Prostate gland (tissue), 2 donors: ENCODE measurements around the gene FKBP7. TPM values are rescaled to one million over a fixed set of nuclear protein-coding genes. Genes with fewer than 3 reads are reported as not detected.

Experiments used
- DNase-seq: peaks from one replicate; pipeline ENCODE4 v3.0.0-alpha.2; 2019; ENCODE audit warnings: low spot score
- H3K27ac ChIP-seq, 2 donors: fragments of 200-600 bp; sonication (generic); 2 replicates each; pipeline ENCODE4 v1.5.1; 2017 to 2019
- H3K27me3 ChIP-seq: fragments of 200-600 bp; sonication (generic); replicated peaks from 2 replicates; pipeline ENCODE4 v1.5.1; 2019; ENCODE audit not compliant: insufficient read depth
- H3K36me3 ChIP-seq, 2 donors: fragments of 200-600 bp; sonication (generic); 1 replicate in 1 of 2; 2 replicates in 1 of 2; pipeline versions ENCODE4 v1.5.1 to v1.8.1; 2017 to 2019
- H3K4me1 ChIP-seq: fragments of 200-600 bp; sonication (generic); replicated peaks from 2 replicates; pipeline ENCODE4 v1.5.1; 2019
- H3K4me3 ChIP-seq, 2 donors: fragments of 200-600 bp; sonication (generic); 2 replicates each; pipeline ENCODE4 v1.5.1; 2017 to 2019
- H3K9me3 ChIP-seq: fragments of 200-600 bp; sonication (generic); 2 replicates; pipeline ENCODE4 v1.5.1; 2017
- CTCF ChIP-seq, 4 experiments: fragments of 200-600 bp in 2 of 4; fragments of 450-650 bp in 2 of 4; sonication (generic) in 2 of 4; IDR thresholded peaks; 1 replicate in 3 of 4; 2 replicates in 1 of 4; pipeline ENCODE4 v1.5.1; 2016 to 2019; ENCODE audit warnings: antibody characterized with exemption in 4 of 4, mild to moderate bottlenecking in 2 of 4, moderate library complexity in 2 of 4
- POLR2A ChIP-seq: fragments of 450-650 bp; IDR thresholded peaks from one replicate; pipeline ENCODE4 v1.6.1; 2016; ENCODE audit warnings: antibody characterized with exemption, mild to moderate bottlenecking
- POLR2AphosphoS5 ChIP-seq: sonication (generic); formaldehyde crosslinking; IDR thresholded peaks from one replicate; pipeline ENCODE4 v1.6.1; 2017; ENCODE audit warnings: antibody characterized with exemption
- WGBS: methylation state at CpG from one replicate; pipeline ENCODE4 v1.1.5; 2018; 5-methylcytosine and 5-hydroxymethylcytosine counted together
- intact Hi-C: fragments of 100-400 bp; cut with DNase I; formaldehyde crosslinking; loops from one replicate; pipeline ENCODE4 v1.14.2; 2022
- total RNA-seq, 2 donors: library from RNA; depleted of rRNA; stranded (reverse); fragments of >200 nt; gene quantifications; one replicate each; pipeline ENCODE4 v1.1.0, GENCODE V29; 2016

Gene FKBP7
- total RNA-seq, 2 donors from 2014 or later, result 6.0 to 12.5 TPM

GRCh38 chr2:178506949-178507348 lies 28.5 kb upstream of the FKBP7 start:
- intact Hi-C loops, result no loop called here
- Histone ChIP-seq H3K27me3 (no peaks in the 10 kb centered on the region), H3K4me1 (no peaks in the 10 kb centered on the region), H3K4me3 (no peak overlapping the region), H3K36me3 (no peaks in the 10 kb centered on the region), H3K27ac (no peak overlapping the region), H3K9me3 (no peaks in the 10 kb centered on the region)
- WGBS, result 65% methylated on average over 1 of the region's 1 CpG
- no peak for TF ChIP-seq POLR2A
- no peak for DNase-seq

GRCh38 chr2:178506524-178506923 lies 28.1 kb upstream of the FKBP7 start:
- H3K27me3 ChIP-seq, result no peaks in the 10 kb centered on the region
- H3K4me3 ChIP-seq, result no peak overlapping the region
- H3K4me1 ChIP-seq, result no peaks in the 10 kb centered on the region
- H3K27ac ChIP-seq, result no peak overlapping the region
- intact Hi-C loops, result no loop called here
- 100% methylated on average over 2 of the region's 2 CpGs for WGBS
- no peaks in the 10 kb centered on the region for H3K9me3 ChIP-seq
- TF ChIP-seq POLR2AphosphoS5, result no peak
- TF ChIP-seq CTCF (IDR thresholded peaks at IDR 0.05), result no peak
- TF ChIP-seq POLR2A, result no peak
- no peaks in the 10 kb centered on the region for H3K36me3 ChIP-seq
- no peak for DNase-seq

GRCh38 chr2:178506101-178506500 lies 27.7 kb upstream of the FKBP7 start:
- intact Hi-C loops, result no loop called here
- Histone ChIP-seq H3K36me3 (peaks cover 0 to 2% of the 10 kb centered on the region in 2 donors), H3K27ac (no peak overlapping the region)

GRCh38 chr2:178502751-178503150 lies 24.4 kb upstream of the FKBP7 start:
- over 99% methylated on average over 4 of the region's 4 CpGs for WGBS
- TF ChIP-seq POLR2A (no peak), CTCF (IDR thresholded peaks at IDR 0.05) (no peak)

More at GRCh38 chr2:178506101-178506500, 27.7 kb upstream of the FKBP7 start:
- Histone ChIP-seq H3K4me1 (no peaks in the 10 kb centered on the region), H3K9me3 (no peaks in the 10 kb centered on the region), H3K4me3 (no peak overlapping the region), H3K27me3 (no peaks in the 10 kb centered on the region)
- TF ChIP-seq CTCF (IDR thresholded peaks at IDR 0.05) (no peak), POLR2A (no peak)
- no peak for DNase-seq
- 94% methylated on average over 1 of the region's 1 CpG for WGBS

GRCh38 chr2:178499640-178500039 lies 21.2 kb upstream of the FKBP7 start:
- Histone ChIP-seq H3K4me3 (no peak overlapping the region), H3K36me3 (peaks cover 0 to 9% of the 10 kb centered on the region in 2 donors), H3K27ac (no peak overlapping the region), H3K27me3 (no peaks in the 10 kb centered on the region), H3K4me1 (no peaks in the 10 kb centered on the region), H3K9me3 (no peaks in the 10 kb centered on the region)
- intact Hi-C loops, result no loop called here
- no peak for DNase-seq
- 99% methylated on average over 3 of the region's 3 CpGs for WGBS
- TF ChIP-seq CTCF (IDR thresholded peaks at IDR 0.05) (no peak), POLR2A (no peak), POLR2AphosphoS5 (no peak)

More at GRCh38 chr2:178502751-178503150, 24.4 kb upstream of the FKBP7 start:
- no peak for DNase-seq
- Histone ChIP-seq H3K9me3 (no peaks in the 10 kb centered on the region), H3K27ac (no peak overlapping the region), H3K4me3 (no peak overlapping the region), H3K4me1 (no peaks in the 10 kb centered on the region), H3K36me3 (peaks cover 0 to 9% of the 10 kb centered on the region in 2 donors), H3K27me3 (no peaks in the 10 kb centered on the region)
- intact Hi-C loops, result no loop called here
